ENCODE results near the gene ANXA11. TPM values are rescaled to one million over a fixed set of nuclear protein-coding genes. Genes with fewer than 3 reads are reported as not detected.

The ANXA11 gene
- total and polyA plus RNA-seq, 2 experiments from 2014 or later, result 42.3 to 70.0 TPM

GRCh38 chr10:80187465-80188409 lies 17.6 kb downstream of the ANXA11 start:
- Histone ChIP-seq H4K20me1 (replicated peaks; ENCODE audit: insufficient read depth) (peaks cover 15% of the 10 kb centered on the region), H3K36me3 (ENCODE audit: insufficient read depth) (no peaks in the 10 kb centered on the region), H3K4me3 (no peak overlapping the region), H3K27me3 (ENCODE audit: insufficient read depth) (no peaks in the 10 kb centered on the region), H3K4me1 (ENCODE audit: insufficient read depth) (no peaks in the 10 kb centered on the region; the same call in 1 of the 2 replicates), H3F3A (replicated peaks; ENCODE audit: low read depth) (no peaks in the 10 kb centered on the region), H3K9me2 (ENCODE audit: insufficient read depth) (no peaks in the 10 kb centered on the region; the same call in 1 of the 2 replicates), H3K27ac (ENCODE audit: low read depth) (no peak overlapping the region), H2AFZ (no peak overlapping the region), H3K79me2 (replicated peaks; ENCODE audit: insufficient read depth) (peaks cover 60% of the 10 kb centered on the region), H3K4me2 (no peak overlapping the region)
- H3K4me3 Mint-ChIP-seq, result no peak overlapping the region
- DNase-seq (ENCODE audit: low spot score), result no peak
- no peak overlapping the region; the same call in 1 of the 2 replicates for H3K27ac Mint-ChIP-seq
- H3K4me1 Mint-ChIP-seq, result peaks cover 20% of the 10 kb centered on the region
- H3K36me3 Mint-ChIP-seq (ENCODE audit: low read depth), result no peaks in the 10 kb centered on the region
- TF ChIP-seq EZH2 (IDR thresholded peaks at IDR 0.05; ENCODE audit: low read depth, unreplicated experiment) (no peak), STAT1 (IDR thresholded peaks at IDR 0.05; ENCODE audit: unreplicated experiment) (no peak), ZNF462 (CRISPR knock-in tag; IDR thresholded peaks at IDR 0.05) (no peak)
- H3K27me3 Mint-ChIP-seq (ENCODE audit: insufficient read depth, low read depth, poor library complexity), result no peaks in the 10 kb centered on the region
- H3K9me3 Mint-ChIP-seq, result no peaks in the 10 kb centered on the region
- no peak for ATAC-seq

GRCh38 chr10:80187060-80187459 lies 18.3 kb downstream of the ANXA11 start:
- H3K4me3 ChIP-seq, result no peak overlapping the region
- TF ChIP-seq POLR2AphosphoS5 (IDR thresholded peaks at IDR 0.05; ENCODE audit: low read depth), result no peak
- TF ChIP-seq ZNF331 (CRISPR knock-in tag; IDR thresholded peaks at IDR 0.05; ENCODE audit: low read depth), result no peak
- TF ChIP-seq NANOG (IDR thresholded peaks at IDR 0.05; ENCODE audit: borderline replicate concordance), result no peak
- TF ChIP-seq STAT1 (IDR thresholded peaks at IDR 0.05; ENCODE audit: unreplicated experiment), result no peak
- TF ChIP-seq EZH2phosphoT487 (IDR thresholded peaks at IDR 0.05; ENCODE audit: unreplicated experiment), result no peak

More at GRCh38 chr10:80187060-80187459, 18.3 kb downstream of the ANXA11 start:
- Histone ChIP-seq H3K9me2 (ENCODE audit: insufficient read depth) (no peaks in the 10 kb centered on the region; the same call in 1 of the 2 replicates), H3K4me2 (no peak overlapping the region), H3K27ac (ENCODE audit: low read depth) (no peak overlapping the region), H3K79me2 (replicated peaks; ENCODE audit: insufficient read depth) (peaks cover 55% of the 10 kb centered on the region), H4K20me1 (replicated peaks; ENCODE audit: insufficient read depth) (peaks cover 15% of the 10 kb centered on the region), H3K4me1 (ENCODE audit: insufficient read depth) (no peaks in the 10 kb centered on the region; the same call in 1 of the 2 replicates), H2AFZ (no peak overlapping the region), H3K36me3 (ENCODE audit: insufficient read depth) (no peaks in the 10 kb centered on the region), H3K27me3 (ENCODE audit: insufficient read depth) (no peaks in the 10 kb centered on the region), H3F3A (replicated peaks; ENCODE audit: low read depth) (no peaks in the 10 kb centered on the region)
- no peak overlapping the region; the same call in 1 of the 2 replicates for H3K27ac Mint-ChIP-seq
- H3K4me3 Mint-ChIP-seq, result no peak overlapping the region
- H3K4me1 Mint-ChIP-seq, result peaks cover 17% of the 10 kb centered on the region
- DNase-seq (ENCODE audit: low spot score), result no peak
- H3K9me3 Mint-ChIP-seq, result no peaks in the 10 kb centered on the region
- H3K27me3 Mint-ChIP-seq (ENCODE audit: insufficient read depth, low read depth, poor library complexity), result no peaks in the 10 kb centered on the region
- ATAC-seq, result no peak
- no peaks in the 10 kb centered on the region for H3K36me3 Mint-ChIP-seq (ENCODE audit: low read depth)

Data from GM23338 (cell line).